ENCODE results near the gene CEP295NL. TPM values are rescaled to one million over a fixed set of nuclear protein-coding genes. Genes with fewer than 3 reads are reported as not detected.

The CEP295NL gene
- polyA plus RNA-seq, 3 donors, result 0.38 to 0.81 TPM; not detected in 1

- no peak overlapping the region for H3K9ac ChIP-seq (ENCODE audit: insufficient read depth, low read length, poor library complexity, severe bottlenecking)
- peaks cover 10 to 11% of the 10 kb centered on the region in 2 donors for H3K4me1 ChIP-seq (ENCODE audit: control insufficient read depth in 1 of 2, insufficient read depth in 2 of 2, low read length in 2 of 2)
- peaks cover 100% of the 10 kb centered on the region for H4K20me1 ChIP-seq (ENCODE audit: insufficient read depth, low read length)
- H3K4me2 ChIP-seq (replicated peaks; ENCODE audit: extremely low read depth, low read length, poor library complexity, severe bottlenecking), result no peak overlapping the region
- no peak overlapping the region for H3K4me3 ChIP-seq (replicated peaks in 1 of 3; ENCODE audit: low read depth in 2 of 3, low read length in 3 of 3)
- DNase-seq, result no peak
- H3K27me3 ChIP-seq (ENCODE audit: control insufficient read depth in 2 of 2, insufficient read depth in 2 of 2, low read length in 2 of 2), result no peaks in the 10 kb centered on the region
- H3K36me3 ChIP-seq (replicated peaks in 1 of 2; ENCODE audit: control insufficient read depth in 1 of 2, insufficient read depth in 2 of 2, low read length in 2 of 2), result peaks cover 49 to 78% of the 10 kb centered on the region in 2 donors
- Mint-ChIP-seq H3K27ac (peak overlapping the region in 3 of 7 donors; percentile 42 to 76 (median 60)), H3K36me3 (peaks cover 50 to 74% of the 10 kb centered on the region in 2 donors), H3K9me3 (no peaks in the 10 kb centered on the region), H3K4me3 (no peak overlapping the region), H3K27me3 (ENCODE audit: low read depth in 3 of 3) (peaks cover 0 to 4% (median 0%) of the 10 kb centered on the region in 3 donors), H3K4me1 (peaks cover 39% of the 10 kb centered on the region)
- H3K9me3 ChIP-seq (replicated peaks in 1 of 2; ENCODE audit: control insufficient read depth in 1 of 2, insufficient read depth in 1 of 2, low read length in 2 of 2), result no peaks in the 10 kb centered on the region
- no peak overlapping the region for H2AFZ ChIP-seq (ENCODE audit: insufficient read depth, low read depth, low read length, poor library complexity, severe bottlenecking)
- peaks cover 100% of the 10 kb centered on the region for H3K79me2 ChIP-seq (ENCODE audit: insufficient read depth, low read length)
- H3K27ac ChIP-seq (ENCODE audit: low read depth in 1 of 2, low read length in 2 of 2), result peak overlapping the region in 1 of 2 donors; percentile 50
- WGBS (ENCODE audit: insufficient coverage), result 92% methylated on average over 16 of the region's 17 CpGs
- intact Hi-C loops (cut with micrococcal nuclease), result no loop called here
- TF ChIP-seq CTCF (IDR thresholded peaks at IDR 0.05), result no peak
Observed at GRCh38 chr17:78898075-78898836, 4.7 kb downstream of the CEP295NL start.

- Histone ChIP-seq H3K27ac (ENCODE audit: low read depth in 1 of 2, low read length in 2 of 2) (peak overlapping the region in 1 of 2 donors; percentile 50), H4K20me1 (ENCODE audit: insufficient read depth, low read length) (peaks cover 100% of the 10 kb centered on the region), H3K9ac (ENCODE audit: insufficient read depth, low read length, poor library complexity, severe bottlenecking) (no peak overlapping the region), H3K4me3 (replicated peaks in 1 of 3; ENCODE audit: low read depth in 2 of 3, low read length in 3 of 3) (no peak overlapping the region), H2AFZ (ENCODE audit: insufficient read depth, low read depth, low read length, poor library complexity, severe bottlenecking) (no peak overlapping the region), H3K79me2 (ENCODE audit: insufficient read depth, low read length) (peaks cover 100% of the 10 kb centered on the region), H3K27me3 (ENCODE audit: control insufficient read depth in 2 of 2, insufficient read depth in 2 of 2, low read length in 2 of 2) (no peaks in the 10 kb centered on the region), H3K4me1 (ENCODE audit: control insufficient read depth in 1 of 2, insufficient read depth in 2 of 2, low read length in 2 of 2) (peaks cover 16 to 17% of the 10 kb centered on the region in 2 donors), H3K4me2 (replicated peaks; ENCODE audit: extremely low read depth, low read length, poor library complexity, severe bottlenecking) (no peak overlapping the region), H3K9me3 (replicated peaks in 1 of 2; ENCODE audit: control insufficient read depth in 1 of 2, insufficient read depth in 1 of 2, low read length in 2 of 2) (no peaks in the 10 kb centered on the region), H3K36me3 (replicated peaks in 1 of 2; ENCODE audit: control insufficient read depth in 1 of 2, insufficient read depth in 2 of 2, low read length in 2 of 2) (peaks cover 44 to 75% of the 10 kb centered on the region in 2 donors)
- Mint-ChIP-seq H3K9me3 (peaks cover 0 to 3% (median 0%) of the 10 kb centered on the region in 7 donors), H3K27me3 (ENCODE audit: low read depth in 3 of 3) (peaks cover 0 to 4% (median 0%) of the 10 kb centered on the region in 3 donors), H3K4me1 (peaks cover 45% of the 10 kb centered on the region), H3K36me3 (peaks cover 51 to 72% of the 10 kb centered on the region in 2 donors), H3K27ac (peak overlapping the region in 4 of 7 donors; percentile 3 to 76 (median 64)), H3K4me3 (no peak overlapping the region)
- intact Hi-C loops (cut with micrococcal nuclease), result no loop called here
- 96% methylated on average over 7 of the region's 7 CpGs for WGBS (ENCODE audit: insufficient coverage)
- DNase-seq, result no peak
- TF ChIP-seq CTCF (IDR thresholded peaks at IDR 0.05), result no peak
Observed at GRCh38 chr17:78897664-78898047, 5.3 kb downstream of the CEP295NL start.

Data from CD14-positive monocyte (primary cell).